SK-N-SH (cell line): ENCODE results near the gene GNAZ. TPM values are rescaled to one million over a fixed set of nuclear protein-coding genes. Genes with fewer than 3 reads are reported as not detected.

ENCODE experiments used
- CTCF ChIA-PET: fragments of 300-600, 350-600 bp; formaldehyde crosslinking; extraction: SDS; loops from one replicate; lab custom pipeline; 2021; lab: Yijun Ruan, JAX
- POLR2A ChIA-PET: fragments of 350-600 bp; sonication (Branson Sonifier 250); formaldehyde crosslinking; extraction: SDS; loops from one replicate; lab custom pipeline; 2020; ENCODE audit warnings: antibody characterized with exemption, inconsistent platforms; lab: Yijun Ruan, JAX
- DNase-seq: peaks from one replicate; pipeline ENCODE4 v3.0.0; 2012
- H2AFZ ChIP-seq: fragments of 200-600 bp; sonication (generic); 2 replicates; pipeline ENCODE4 v1.8.1; 2016; ENCODE audit warnings: antibody characterized with exemption, mild to moderate bottlenecking, low read depth
- H3F3A ChIP-seq: fragments of 200-600 bp; sonication (generic); replicated peaks from 2 replicates; pipeline ENCODE3; 2016; ENCODE audit warnings: antibody characterized with exemption, mild to moderate bottlenecking; ENCODE audit not compliant: insufficient read depth
- H3K27ac ChIP-seq, 2 experiments: fragments of 200-500 bp in 1 of 2; fragments of 200-600 bp in 1 of 2; sonication (Bioruptor generic) in 1 of 2; sonication (generic), shearing (Covaris generic) in 1 of 2; 2 replicates each; pipeline versions ENCODE4 v1.5.1 to v1.6.1; 2014 to 2016; ENCODE audit warnings: low read depth in 2 of 2, inconsistent platforms in 1 of 2, low read length in 1 of 2, mild to moderate bottlenecking in 1 of 2, mixed read lengths in 1 of 2
- H3K27me3 ChIP-seq: fragments of 200-600 bp; sonication (generic), shearing (Covaris generic); 2 replicates; pipeline ENCODE4 v1.6.1; 2016; ENCODE audit warnings: mixed run types; ENCODE audit not compliant: insufficient read depth
- H3K36me3 ChIP-seq, 2 experiments: fragments of 200-500 bp in 1 of 2; fragments of 200-600 bp in 1 of 2; sonication (Bioruptor generic) in 1 of 2; sonication (generic) in 1 of 2; replicated peaks in 1 of 2; 2 replicates each; pipeline versions ENCODE3 to v1.5.1; 2014 to 2016; ENCODE audit warnings: low read length in 1 of 2, mild to moderate bottlenecking in 1 of 2; ENCODE audit not compliant: insufficient read depth in 2 of 2, control insufficient read depth in 1 of 2
- H3K4me1 ChIP-seq, 2 experiments: fragments of 200-500 bp in 1 of 2; fragments of 200-600 bp in 1 of 2; sonication (Bioruptor generic) in 1 of 2; sonication (generic), shearing (Covaris generic) in 1 of 2; 2 replicates each; pipeline versions ENCODE4 v1.5.1 to v1.6.1; 2014 to 2016; ENCODE audit warnings: low read depth in 1 of 2, low read length in 1 of 2, mixed run types in 1 of 2; ENCODE audit not compliant: insufficient read depth in 2 of 2, control insufficient read depth in 1 of 2
- H3K4me2 ChIP-seq: fragments of 200-600 bp; sonication (generic), shearing (Covaris generic); 2 replicates; pipeline ENCODE4 v1.6.1; 2017; ENCODE audit warnings: mixed run types
- H3K4me3 ChIP-seq, 2 experiments: fragments of 200-500 bp in 1 of 2; fragments of 200-600 bp in 1 of 2; sonication (Bioruptor generic) in 1 of 2; sonication (generic), shearing (Covaris generic) in 1 of 2; 2 replicates each; pipeline versions ENCODE4 v1.5.1 to v1.8.1; 2014 to 2016; ENCODE audit warnings: low read depth in 2 of 2, inconsistent platforms in 1 of 2, low read length in 1 of 2, mild to moderate bottlenecking in 1 of 2, mixed read lengths in 1 of 2, moderate library complexity in 1 of 2
- H3K79me2 ChIP-seq: fragments of 200-600 bp; sonication (generic); 2 replicates; pipeline ENCODE4 v1.8.1; 2017; ENCODE audit warnings: mild to moderate bottlenecking; ENCODE audit not compliant: insufficient read depth
- H3K9ac ChIP-seq: fragments of 200-600 bp; sonication (generic); 2 replicates; pipeline ENCODE4 v1.6.1; 2017; ENCODE audit warnings: mixed run types
- H3K9me2 ChIP-seq: fragments of 200-600 bp; sonication (generic); 2 replicates; pipeline ENCODE4 v1.6.1; 2017; ENCODE audit warnings: mixed run types
- H3K9me3 ChIP-seq: fragments of 200-600 bp; sonication (generic); 2 replicates; pipeline ENCODE4 v1.6.1; 2017; ENCODE audit warnings: mixed run types, mild to moderate bottlenecking, moderate library complexity
- H4K20me1 ChIP-seq: fragments of 200-600 bp; sonication (generic); 2 replicates; pipeline ENCODE4 v1.6.1; 2017; ENCODE audit warnings: mild to moderate bottlenecking, mixed run types; ENCODE audit not compliant: insufficient read depth
- CHD2 ChIP-seq: fragments of 150-350 bp; IDR thresholded peaks from 2 replicates; pipeline ENCODE4 v1.6.1; 2018; ENCODE audit warnings: low read length; ENCODE audit not compliant: partially characterized antibody
- FOSL2 ChIP-seq: IDR thresholded peaks from 2 replicates; pipeline ENCODE4 v1.4.0; 2012; ENCODE audit warnings: low read depth, mild to moderate bottlenecking, moderate library complexity, borderline replicate concordance
- FOXM1 ChIP-seq: IDR thresholded peaks from 2 replicates; pipeline ENCODE4 v1.4.0; 2012; ENCODE audit warnings: low read depth, mild to moderate bottlenecking
- GABPA ChIP-seq: IDR thresholded peaks from 2 replicates; pipeline ENCODE4 v1.4.0; 2012; ENCODE audit warnings: low read depth, mild to moderate bottlenecking
- IRF3 ChIP-seq: fragments of 150-350 bp; IDR thresholded peaks from 2 replicates; pipeline ENCODE4 v1.6.1; 2016; ENCODE audit warnings: mild to moderate bottlenecking, low read depth, low read length
- JUND ChIP-seq: IDR thresholded peaks from 2 replicates; pipeline ENCODE4 v1.4.0; 2012
- POLR2AphosphoS5 ChIP-seq: IDR thresholded peaks from 2 replicates; pipeline ENCODE4 v1.6.1; 2012; ENCODE audit warnings: low read depth, low read length
- RAD21 ChIP-seq: IDR thresholded peaks from 2 replicates; pipeline ENCODE4 v1.6.1; 2012; ENCODE audit warnings: mild to moderate bottlenecking, low read length
- RCOR1 ChIP-seq: fragments of 150-350 bp; IDR thresholded peaks from 2 replicates; pipeline ENCODE4 v1.6.1; 2017; ENCODE audit warnings: antibody characterized with exemption, low read length
- RFX5 ChIP-seq: IDR thresholded peaks from 2 replicates; pipeline ENCODE4 v1.6.1; 2012; ENCODE audit warnings: mild to moderate bottlenecking, improper control_type of control experiment, low read length
- RXRA ChIP-seq: IDR thresholded peaks from 2 replicates; pipeline ENCODE4 v1.4.0; 2012; ENCODE audit warnings: low read depth, mild to moderate bottlenecking, borderline replicate concordance
- SIN3A ChIP-seq: IDR thresholded peaks from 2 replicates; pipeline ENCODE4 v1.6.1; 2012; ENCODE audit warnings: low read depth, mild to moderate bottlenecking, low read length, moderate library complexity, borderline replicate concordance
- SMC3 ChIP-seq: IDR thresholded peaks from 2 replicates; pipeline ENCODE4 v1.6.1; 2012; ENCODE audit warnings: low read depth, low read length, improper control_type of control experiment
- USF2 ChIP-seq: fragments of 150-350 bp; IDR thresholded peaks from 2 replicates; pipeline ENCODE4 v1.6.1; 2017; ENCODE audit warnings: antibody characterized with exemption, low read length, low read depth, borderline replicate concordance
- YY1 ChIP-seq: IDR thresholded peaks from 2 replicates; pipeline ENCODE4 v1.4.0; 2012; ENCODE audit warnings: low read depth, mild to moderate bottlenecking
- ZBTB33 ChIP-seq: IDR thresholded peaks from 2 replicates; pipeline ENCODE4 v1.4.0; 2012; ENCODE audit warnings: low read depth, borderline replicate concordance
- WGBS: methylation state at CpG from one replicate; pipeline ENCODE4 v1.1.6; 2017; ENCODE audit warnings: low lambda C conversion rate; 5-methylcytosine and 5-hydroxymethylcytosine counted together
- polyA plus RNA-seq, 3 experiments: library from polyadenylated mRNA; depleted of rRNA; stranded (reverse); fragments of >200 nt; gene quantifications; 2 replicates each; pipeline ENCODE4 v1.2.3, GENCODE V29; 2012

Gene GNAZ
- polyA plus RNA-seq, 1 of the 3 experiments (the other 2 are of a cell fraction), result 6.5 TPM

- no peak for DNase-seq
- Histone ChIP-seq H3K9me3 (no peaks in the 10 kb centered on the region), H3K4me1 (peaks cover 5 to 23% of the 10 kb centered on the region in 2 experiments; a peak in 1 of 4 replicates), H3K9me2 (no peaks in the 10 kb centered on the region), H3K4me3 (no peak overlapping the region), H3K4me2 (no peak overlapping the region), H3K27me3 (no peaks in the 10 kb centered on the region; the same call in 1 of the 2 replicates), H3K79me2 (no peaks in the 10 kb centered on the region; the same call in 1 of the 2 replicates), H2AFZ (no peak overlapping the region), H4K20me1 (no peaks in the 10 kb centered on the region), H3K9ac (no peak overlapping the region), H3F3A (no peaks in the 10 kb centered on the region), H3K36me3 (no peaks in the 10 kb centered on the region), H3K27ac (no peak overlapping the region)
- ChIA-PET CTCF (interaction anchor here (1.2 to 3.1 kb wide), 2 partner anchors 108 to 110 kb away, joined by 3 to 12 read pairs; no protein-coding TSS in a partner anchor), POLR2A (no interaction called here)
- 71% methylated on average over 3 of the region's 6 CpGs for WGBS
- no peak for TF ChIP-seq CHD2
- no peak for TF ChIP-seq ZBTB33
- TF ChIP-seq IRF3, result no peak
- TF ChIP-seq GABPA, result no peak
- TF ChIP-seq RXRA, result no peak
- no peak for TF ChIP-seq FOXM1
- TF ChIP-seq RFX5, result no peak
- no peak for TF ChIP-seq SMC3
- TF ChIP-seq JUND, result no peak
- TF ChIP-seq USF2, result no peak
- no peak for TF ChIP-seq FOSL2
- TF ChIP-seq YY1, result no peak
- no peak for TF ChIP-seq SIN3A
- TF ChIP-seq POLR2AphosphoS5, result no peak
- no peak for TF ChIP-seq RCOR1
- no peak for TF ChIP-seq RAD21
These were observed 3.2 kb upstream of the GNAZ start for GRCh38 chr22:23067023-23067650.
